Heart left ventricle (tissue), 16 donors: ENCODE measurements around the gene CORO6. TPM values are rescaled to one million over a fixed set of nuclear protein-coding genes. Genes with fewer than 3 reads are reported as not detected.
A peak's percentile ranks its signal among the peaks of the same experiment; 100 is the strongest.

Experiments used
- ATAC-seq, 4 donors: fragments of 200-7000 bp; cut with Tn5 transposase; one replicate each; pipeline ENCODE4 v1.9.1; 2020 to 2022; ENCODE audit warnings: moderate library complexity in 4 of 4, mild to moderate bottlenecking in 3 of 4, moderate number of reproducible peaks in 1 of 4
- DNase-seq, 5 donors: peaks; one replicate each; pipeline ENCODE4 v3.0.0-alpha.2; 2020
- H3K27ac ChIP-seq, 12 donors: fragments of 200-600 bp; sonication (generic) in 4 of 12; one replicate each; pipeline versions ENCODE4 v1.5.0 to v1.8.0; 2016 to 2022; ENCODE audit warnings: mild to moderate bottlenecking in 2 of 12
- H3K27me3 ChIP-seq, 9 donors: fragments of 200-600 bp; sonication (generic) in 2 of 9; one replicate each; pipeline versions ENCODE4 v1.5.1 to v1.8.0; 2016 to 2022; ENCODE audit warnings: mild to moderate bottlenecking in 3 of 9
- H3K36me3 ChIP-seq, 9 donors: fragments of 200-600 bp; sonication (generic) in 2 of 9; one replicate each; pipeline versions ENCODE4 v1.5.0 to v1.8.0; 2018 to 2022; ENCODE audit warnings: mild to moderate bottlenecking in 2 of 9
- H3K4me1 ChIP-seq, 12 donors: fragments of 200-600 bp; sonication (generic) in 4 of 12; one replicate each; pipeline versions ENCODE4 v1.5.0 to v1.8.0; 2016 to 2022; ENCODE audit warnings: mild to moderate bottlenecking in 3 of 12
- H3K4me3 ChIP-seq, 12 donors: fragments of 200-600 bp; sonication (generic) in 4 of 12; one replicate each; pipeline versions ENCODE4 v1.5.0 to v1.8.0; 2017 to 2022; ENCODE audit warnings: mild to moderate bottlenecking in 9 of 12, moderate library complexity in 4 of 12
- H3K9me3 ChIP-seq, 12 donors: fragments of 200-600 bp; sonication (generic) in 4 of 12; one replicate each; pipeline versions ENCODE4 v1.5.0 to v1.8.0; 2016 to 2022; ENCODE audit warnings: mild to moderate bottlenecking in 1 of 12
- POLR2A ChIP-seq, 2 donors: fragments of 450-650 bp; IDR thresholded peaks; one replicate each; pipeline ENCODE4 v1.6.1; 2017; ENCODE audit warnings: antibody characterized with exemption in 2 of 2, mild to moderate bottlenecking in 2 of 2, moderate library complexity in 2 of 2
- WGBS, 4 donors: extraction: QIAGEN DNeasy Blood & Tissue Kit in 2 of 4; methylation state at CpG; one replicate each; pipeline versions ENCODE4 v1.1.5 to v1.1.7; 2013 to 2018; 5-methylcytosine and 5-hydroxymethylcytosine counted together
- intact Hi-C, 10 donors: fragments of 100-400 bp; cut with DNase I; formaldehyde crosslinking; loops; one replicate each; pipeline versions ENCODE4 v1.11.1 to v1.14.2; 2022
- polyA plus RNA-seq, 2 donors: library from polyadenylated mRNA; stranded (reverse); fragments of 200-250 nt; gene quantifications; one replicate each; pipeline ENCODE4 v1.2.3, GENCODE V29; 2013
- total RNA-seq, 9 donors: library from RNA; depleted of rRNA in 2 of 9; stranded (reverse); fragments of >200 nt in 2 of 9; fragmentation: NEBNext Ultra II Directional in 3 of 9; extraction: Animal tissue kit (Norgen Biotek cat#: 25700) in 3 of 9; gene quantifications; one replicate each; pipeline versions ENCODE4 v1.1.0 to v1.2.4, GENCODE V29; 2016 to 2023
- TF ChIP-seq, protein P1 (sequence below), 12 donors: fragments of 200-600 bp; sonication (generic) in 4 of 12; IDR thresholded peaks; one replicate each; pipeline versions ENCODE4 v1.5.0 to v1.8.0; 2018 to 2022; ENCODE audit warnings: antibody characterized with exemption in 12 of 12, mild to moderate bottlenecking in 5 of 12
- donor health status: ischemic (EF 13 %, LVEDD 7.1; RV severe dilation, severe dysfunction).
- donor health status: healthy with polysubstance abuse.
- donor health status: DM: no; HTN: yes; CAD: no.
- donor health status: DM: no; HTN: no; CAD: no.
- donor health status: ischemic (EF 25% LVEDD 6.9; RV normal size, moderate dysfunction).
- donor health status: ischemic (EF 25% LVEDD 5.7; RV mildly dilated, moderate dysfunction).
- donor health status: healthy.
- donor health status: DM: yes; HTN: yes; CAD: no.
- donor health status: ischemic (EF 35%, LVEDD 5.7; RV mildly dilated, moderate dysfunction).
- donor health status: nonischemic (EF 11% LVEDD 7.7; RV severe dilation, severe dysfunction).
- donor health status: DM: yes; HTN: yes; CAD: no.
- donor health status: PGD.
- donor health status: ischemic (EF 29% LVEDD 5.4; RV normal size, mild dysfunction).
- donor health status: nonischemic (EF 23%, LVEDD 6.1; RV moderate dilation, normal function).

Gene CORO6
- total and polyA plus RNA-seq, 11 donors, result 50.7 to 115 (median 95.5) TPM

DNA sequence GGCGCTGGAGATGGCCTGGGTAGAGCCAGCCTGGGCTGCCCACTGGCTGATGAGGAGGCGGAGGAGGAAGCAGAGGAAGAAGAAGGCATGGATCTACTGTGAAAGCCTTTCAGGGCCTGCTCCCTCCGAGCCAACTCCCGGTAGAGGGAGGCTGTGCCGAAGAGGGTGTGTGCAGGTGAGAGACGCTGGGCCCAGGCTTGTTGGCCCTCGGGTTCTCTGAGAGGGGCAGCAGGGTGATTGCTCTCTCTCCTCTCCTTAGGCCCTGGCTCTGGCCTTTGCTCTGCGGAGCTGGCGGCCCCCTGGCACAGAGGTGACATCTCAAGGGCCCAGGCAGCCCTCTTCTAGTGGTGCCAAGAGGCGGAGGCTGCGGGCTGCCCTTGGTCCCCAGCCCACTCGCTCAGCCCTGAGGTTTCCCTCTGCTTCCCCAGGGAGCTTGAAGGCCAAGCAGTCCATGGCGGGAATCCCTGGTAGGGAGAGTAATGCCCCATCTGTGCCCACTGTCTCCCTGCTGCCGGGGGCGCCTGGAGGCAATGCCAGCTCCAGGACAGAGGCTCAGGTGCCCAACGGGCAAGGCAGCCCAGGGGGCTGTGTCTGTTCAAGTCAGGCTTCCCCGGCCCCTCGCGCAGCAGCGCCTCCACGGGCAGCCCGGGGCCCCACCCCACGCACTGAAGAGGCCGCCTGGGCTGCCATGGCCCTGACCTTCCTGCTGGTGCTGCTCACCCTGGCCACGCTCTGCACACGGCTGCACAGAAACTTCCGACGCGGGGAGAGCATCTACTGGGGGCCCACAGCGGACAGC, 50.6 kb downstream of the CORO6 start:
- Histone ChIP-seq H3K4me1 (peaks cover 5 to 54% (median 31%) of the 10 kb centered on the region in 12 donors), H3K9me3 (no peaks in the 10 kb centered on the region), H3K36me3 (peaks cover 0 to 40% (median 36%) of the 10 kb centered on the region in 9 donors), H3K4me3 (peak overlapping the region in 11 of 12 donors; percentile 5 to 49 (median 45)), H3K27me3 (no peaks in the 10 kb centered on the region), H3K27ac (peak overlapping the region; percentile 17 to 70 (median 58))
- intact Hi-C loops, result loop anchor here in 1 of 10 donors (10.0 kb wide), 1 partner anchor 523 kb away; no protein-coding TSS in a partner anchor
- 34 to 51% (median 41%) methylated on average over 18 to 30 of the region's 30 CpGs for WGBS, 4 donors
- ATAC-seq (peak in 3 of 4 donors; percentile 9 to 37 (median 22)), DNase-seq (peak in 2 of 5 donors; percentile 21 to 52)
- no peak for TF ChIP-seq POLR2A (IDR thresholded peaks at IDR 0.05)
- TF ChIP-seq, protein P1, sequence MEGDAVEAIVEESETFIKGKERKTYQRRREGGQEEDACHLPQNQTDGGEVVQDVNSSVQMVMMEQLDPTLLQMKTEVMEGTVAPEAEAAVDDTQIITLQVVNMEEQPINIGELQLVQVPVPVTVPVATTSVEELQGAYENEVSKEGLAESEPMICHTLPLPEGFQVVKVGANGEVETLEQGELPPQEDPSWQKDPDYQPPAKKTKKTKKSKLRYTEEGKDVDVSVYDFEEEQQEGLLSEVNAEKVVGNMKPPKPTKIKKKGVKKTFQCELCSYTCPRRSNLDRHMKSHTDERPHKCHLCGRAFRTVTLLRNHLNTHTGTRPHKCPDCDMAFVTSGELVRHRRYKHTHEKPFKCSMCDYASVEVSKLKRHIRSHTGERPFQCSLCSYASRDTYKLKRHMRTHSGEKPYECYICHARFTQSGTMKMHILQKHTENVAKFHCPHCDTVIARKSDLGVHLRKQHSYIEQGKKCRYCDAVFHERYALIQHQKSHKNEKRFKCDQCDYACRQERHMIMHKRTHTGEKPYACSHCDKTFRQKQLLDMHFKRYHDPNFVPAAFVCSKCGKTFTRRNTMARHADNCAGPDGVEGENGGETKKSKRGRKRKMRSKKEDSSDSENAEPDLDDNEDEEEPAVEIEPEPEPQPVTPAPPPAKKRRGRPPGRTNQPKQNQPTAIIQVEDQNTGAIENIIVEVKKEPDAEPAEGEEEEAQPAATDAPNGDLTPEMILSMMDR (IDR thresholded peaks at IDR 0.05), result no peak

DNA sequence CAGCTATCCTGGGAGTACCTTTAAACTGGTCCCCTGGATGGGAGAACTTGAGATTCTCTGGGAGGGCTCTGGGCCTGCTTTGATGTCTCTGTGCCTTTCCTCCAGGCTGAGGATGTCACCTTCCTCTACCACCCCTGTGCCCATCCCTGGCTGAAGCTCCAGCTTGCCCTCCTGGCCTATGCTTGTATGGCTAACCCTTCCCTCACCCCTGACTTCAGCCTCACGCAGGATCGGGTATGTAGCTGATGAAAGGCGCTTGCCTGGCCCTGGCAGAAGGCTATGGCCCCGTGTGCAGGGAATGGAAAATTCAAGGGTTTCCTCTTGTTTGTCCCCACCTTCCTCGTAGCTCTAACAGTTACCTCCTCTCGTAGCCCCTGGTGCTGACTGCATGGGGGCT, 51.2 kb downstream of the CORO6 start:
- no peak for TF ChIP-seq POLR2A (IDR thresholded peaks at IDR 0.05)
- TF ChIP-seq, protein P1 (IDR thresholded peaks at IDR 0.05), result no peak
- no peak overlapping the region for H3K4me3 ChIP-seq
- H3K27me3 ChIP-seq, result no peaks in the 10 kb centered on the region
- 83 to 88% (median 88%) methylated on average over 6 of the region's 6 CpGs for WGBS, 4 donors
- H3K4me1 ChIP-seq, result peaks cover 5 to 60% (median 32%) of the 10 kb centered on the region in 12 donors
- DNase-seq, result peak in 2 of 5 donors; percentile 6 to 21
- no peak for ATAC-seq
- intact Hi-C loops, result loop anchor here in 1 of 10 donors (10.0 kb wide), 1 partner anchor 523 kb away; no protein-coding TSS in a partner anchor
- H3K9me3 ChIP-seq, result no peaks in the 10 kb centered on the region
- H3K27ac ChIP-seq, result peak overlapping the region in 5 of 12 donors; percentile 17 to 69 (median 60)
- H3K36me3 ChIP-seq, result peaks cover 0 to 34% (median 30%) of the 10 kb centered on the region in 9 donors

DNA sequence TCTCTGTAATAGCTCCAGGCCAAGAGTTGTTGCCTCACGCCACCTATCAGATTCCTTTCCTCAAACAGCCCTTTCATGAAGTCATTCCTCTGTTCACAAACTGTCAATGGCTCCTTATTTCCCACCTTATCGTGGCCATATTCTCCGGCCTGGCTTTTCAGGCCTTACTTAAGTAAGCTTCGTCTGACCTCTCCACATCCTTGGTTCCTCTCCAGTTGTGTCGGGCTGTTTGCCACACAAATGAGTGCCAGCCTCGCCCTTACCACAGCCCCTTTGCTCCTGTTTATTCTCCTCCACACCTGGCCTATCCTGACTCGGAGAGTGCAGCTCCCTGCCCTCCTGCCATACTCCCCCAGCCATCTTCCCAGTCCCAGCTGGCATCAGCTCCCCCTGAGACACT, 52.2 kb downstream of the CORO6 start:
- Histone ChIP-seq H3K9me3 (no peaks in the 10 kb centered on the region), H3K36me3 (peaks cover 0 to 24% (median 21%) of the 10 kb centered on the region in 9 donors), H3K27me3 (no peaks in the 10 kb centered on the region), H3K4me1 (peaks cover 5 to 70% (median 39%) of the 10 kb centered on the region in 12 donors), H3K4me3 (no peak overlapping the region), H3K27ac (no peak overlapping the region)
- WGBS, 4 donors, result 71 to 75% (median 72%) methylated on average over 7 of the region's 7 CpGs
- no peak for ATAC-seq
- DNase-seq, result peak in 2 of 5 donors; percentile 6 to 30
- intact Hi-C loops, result loop anchor here in 1 of 10 donors (10.0 kb wide), 1 partner anchor 524 kb away; no protein-coding TSS in a partner anchor
- TF ChIP-seq, protein P1 (IDR thresholded peaks at IDR 0.05), result no peak
- TF ChIP-seq POLR2A (IDR thresholded peaks at IDR 0.05), result no peak
